ENCODE measurements around the gene CEP95. TPM values are rescaled to one million over a fixed set of nuclear protein-coding genes. Genes with fewer than 3 reads are reported as not detected.

CEP95 gene
- total and polyA plus RNA-seq, 2 of the 13 experiments (the other 11 are each of a cell fraction or from before 2014, with no cell fraction given): 65.9 to 68.8 TPM

- H3K27me3 ChIP-seq (ENCODE audit: control insufficient read depth in 1 of 2, insufficient read depth in 2 of 2, low read length in 2 of 2): no peaks in the 10 kb centered on the region
- ATAC-seq: no peak
- no peak for FAIRE-seq
- no peak overlapping the region for H3K9ac ChIP-seq (ENCODE audit: insufficient read depth, low read depth, low read length)
- ChIA-PET POLR2A (no interaction called here), CTCF (ENCODE audit: low intra/inter-chr PET ratio, low total read pairs) (no interaction called here)
- no peak overlapping the region for H3K4me3 ChIP-seq (replicated peaks in 1 of 3; ENCODE audit: insufficient read depth in 1 of 3, low read depth in 2 of 3, low read length in 3 of 3)
- H3K36me3 ChIP-seq (replicated peaks in 1 of 2; ENCODE audit: control insufficient read depth in 1 of 2, insufficient read depth in 2 of 2, low read length in 2 of 2): peaks cover 10 to 12% of the 10 kb centered on the region in 2 experiments; a peak in 4 of 5 replicates
- intact Hi-C loops (cut with micrococcal nuclease; ENCODE audit: unreplicated experiment) (no loop called here), in situ Hi-C loops (cut with HindIII; ENCODE audit: extremely low pct_ligation_motif_present, low pct_unique_long_range_greater_than_20kb) (no loop called here)
- H3K27ac ChIP-seq (ENCODE audit: extremely low read length, insufficient read depth, low read length): no peak overlapping the region
- H3K79me2 ChIP-seq (ENCODE audit: insufficient read depth, low read length): no peaks in the 10 kb centered on the region
- no TSS peak for BruUV-seq (replicated peaks)
- H2AFZ ChIP-seq (ENCODE audit: low read length): no peak overlapping the region
- no peak overlapping the region for H3K4me2 ChIP-seq (ENCODE audit: low read depth, low read length)
- no peaks in the 10 kb centered on the region for H3K9me3 ChIP-seq (ENCODE audit: low read length)
- TF ChIP-seq HNRNPK (IDR thresholded peaks at IDR 0.05; ENCODE audit: low read depth, low read length, poor library complexity, severe bottlenecking): peak; percentile 99
- no peak for TF ChIP-seq PHF5A (CRISPR knock-in tag; IDR thresholded peaks at IDR 0.05; ENCODE audit: low read depth, unreplicated experiment)
- peak; percentile 75; the same call in 1 of the 2 replicates for TF ChIP-seq PCBP1 (IDR thresholded peaks at IDR 0.05; ENCODE audit: borderline replicate concordance, low read depth, low read length)
- DNase-seq (ENCODE audit: low spot score): no peak
- no peaks in the 10 kb centered on the region for H3K4me1 ChIP-seq (ENCODE audit: insufficient read depth, low read length)
- no peaks in the 10 kb centered on the region for H4K20me1 ChIP-seq (ENCODE audit: insufficient read depth, low read length)
These were observed 66.4 kb downstream of the CEP95 start for GRCh38 chr17:64573214-64573613.

- no peaks in the 10 kb centered on the region for H3K4me1 ChIP-seq (ENCODE audit: insufficient read depth, low read length)
- no peaks in the 10 kb centered on the region for H4K20me1 ChIP-seq (ENCODE audit: insufficient read depth, low read length)
- in situ Hi-C loops (cut with HindIII; ENCODE audit: extremely low pct_ligation_motif_present, low pct_unique_long_range_greater_than_20kb) (no loop called here), intact Hi-C loops (cut with micrococcal nuclease; ENCODE audit: unreplicated experiment) (no loop called here)
- no peak overlapping the region for H3K4me2 ChIP-seq (ENCODE audit: low read depth, low read length)
- H3K9me3 ChIP-seq (ENCODE audit: low read length): no peaks in the 10 kb centered on the region
- no peak overlapping the region for H3K27ac ChIP-seq (ENCODE audit: extremely low read length, insufficient read depth, low read length)
- 100% methylated on average over 1 of the region's 1 CpG for WGBS (ENCODE audit: low lambda C conversion rate)
- CTCF ChIA-PET (ENCODE audit: low intra/inter-chr PET ratio, low total read pairs): no interaction called here
- no peaks in the 10 kb centered on the region for H3K27me3 ChIP-seq (ENCODE audit: control insufficient read depth in 1 of 2, insufficient read depth in 2 of 2, low read length in 2 of 2)
- FAIRE-seq (no peak), ATAC-seq (no peak), DNase-seq (ENCODE audit: low spot score) (no peak)
- no peak overlapping the region for H3K4me3 ChIP-seq (replicated peaks in 1 of 3; ENCODE audit: insufficient read depth in 1 of 3, low read depth in 2 of 3, low read length in 3 of 3)
- H3K9ac ChIP-seq (ENCODE audit: insufficient read depth, low read depth, low read length): no peak overlapping the region
- no TSS peak for BruUV-seq (replicated peaks)
- POLR2A ChIA-PET: interaction anchor here (0.8 kb wide), 1 partner anchor 165 kb away, joined by 3 read pairs; no protein-coding TSS in a partner anchor
- no peak overlapping the region for H2AFZ ChIP-seq (ENCODE audit: low read length)
- no peaks in the 10 kb centered on the region for H3K79me2 ChIP-seq (ENCODE audit: insufficient read depth, low read length)
- peaks cover 11 to 18% of the 10 kb centered on the region in 2 experiments; a peak in 4 of 5 replicates for H3K36me3 ChIP-seq (replicated peaks in 1 of 2; ENCODE audit: control insufficient read depth in 1 of 2, insufficient read depth in 2 of 2, low read length in 2 of 2)
- TF ChIP-seq, protein P1, sequence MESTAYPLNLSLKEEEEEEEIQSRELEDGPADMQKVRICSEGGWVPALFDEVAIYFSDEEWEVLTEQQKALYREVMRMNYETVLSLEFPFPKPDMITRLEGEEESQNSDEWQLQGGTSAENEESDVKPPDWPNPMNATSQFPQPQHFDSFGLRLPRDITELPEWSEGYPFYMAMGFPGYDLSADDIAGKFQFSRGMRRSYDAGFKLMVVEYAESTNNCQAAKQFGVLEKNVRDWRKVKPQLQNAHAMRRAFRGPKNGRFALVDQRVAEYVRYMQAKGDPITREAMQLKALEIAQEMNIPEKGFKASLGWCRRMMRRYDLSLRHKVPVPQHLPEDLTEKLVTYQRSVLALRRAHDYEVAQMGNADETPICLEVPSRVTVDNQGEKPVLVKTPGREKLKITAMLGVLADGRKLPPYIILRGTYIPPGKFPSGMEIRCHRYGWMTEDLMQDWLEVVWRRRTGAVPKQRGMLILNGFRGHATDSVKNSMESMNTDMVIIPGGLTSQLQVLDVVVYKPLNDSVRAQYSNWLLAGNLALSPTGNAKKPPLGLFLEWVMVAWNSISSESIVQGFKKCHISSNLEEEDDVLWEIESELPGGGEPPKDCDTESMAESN (CRISPR knock-in tag; conservative IDR thresholded peaks at IDR 0.05): no peak
- TF ChIP-seq ZNF276 (CRISPR knock-in tag; IDR thresholded peaks at IDR 0.05; ENCODE audit: low read depth) (no peak), MZF1 (CRISPR knock-in tag; IDR thresholded peaks at IDR 0.05; ENCODE audit: borderline replicate concordance) (no peak), ZBTB42 (CRISPR knock-in tag; IDR thresholded peaks at IDR 0.05) (no peak), ZNF350 (CRISPR knock-in tag; IDR thresholded peaks at IDR 0.05; ENCODE audit: borderline replicate concordance, low read depth) (no peak), ZNF230 (CRISPR knock-in tag; IDR thresholded peaks at IDR 0.05) (no peak), ZNF670 (CRISPR knock-in tag; IDR thresholded peaks at IDR 0.05; ENCODE audit: borderline replicate concordance) (no peak), ZNF3 (CRISPR knock-in tag; IDR thresholded peaks at IDR 0.05) (no peak), SMAD9 (CRISPR knock-in tag; IDR thresholded peaks at IDR 0.05) (no peak), SYNCRIP (IDR thresholded peaks at IDR 0.05; ENCODE audit: insufficient read depth, low read depth, low read length) (no peak), ZNF724P (CRISPR knock-in tag; IDR thresholded peaks at IDR 0.05; ENCODE audit: borderline replicate concordance) (no peak)
- TF ChIP-seq, protein P2, sequence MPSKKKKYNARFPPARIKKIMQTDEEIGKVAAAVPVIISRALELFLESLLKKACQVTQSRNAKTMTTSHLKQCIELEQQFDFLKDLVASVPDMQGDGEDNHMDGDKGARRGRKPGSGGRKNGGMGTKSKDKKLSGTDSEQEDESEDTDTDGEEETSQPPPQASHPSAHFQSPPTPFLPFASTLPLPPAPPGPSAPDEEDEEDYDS (CRISPR knock-in tag; IDR thresholded peaks at IDR 0.05): no peak
These were observed 67.9 kb downstream of the CEP95 start for GRCh38 chr17:64574646-64575045.

Measured in HepG2 (cell line).